Muscle of arm (tissue), 14 donors: ENCODE measurements around the gene SMU1. TPM values are rescaled to one million over a fixed set of nuclear protein-coding genes. Genes with fewer than 3 reads are reported as not detected.

Experiments
- DNase-seq: peaks from one replicate; pipeline ENCODE4 v3.0.0-alpha.2; 2013
- long read RNA-seq, 11 donors: transcript quantifications; one replicate each; lab custom pipeline, GENCODE V29; 2026
- polyA plus RNA-seq, 12 donors: library from polyadenylated mRNA; unstranded; fragments of 120-200 nt; gene quantifications; one replicate each; pipeline ENCODE4 v1.2.1, GENCODE V29; 2013; ENCODE audit not compliant: insufficient read length in 12 of 12

Gene SMU1
- 10 to 100 TPM; 14.9 to 58.1 (median 18.7) TPM for polyA plus RNA-seq
- long read RNA-seq, donor 1, full-length matches to known transcripts = 9 of 25 reads
- long read RNA-seq, donor 1, partial matches to known transcripts = 16 of 25 reads
- long read RNA-seq, donor 1, other reads (novel, unspliced or antisense) = 0 of 25 reads
- long read RNA-seq, donor 2, full-length matches to known transcripts = 11 of 20 reads
- long read RNA-seq, donor 2, partial matches to known transcripts = 9 of 20 reads
- long read RNA-seq, donor 2, other reads (novel, unspliced or antisense) = 0 of 20 reads
- long read RNA-seq, donor 3, full-length matches to known transcripts = 9 of 9 reads
- long read RNA-seq, donor 3, partial matches to known transcripts = 0 of 9 reads
- long read RNA-seq, donor 3, other reads (novel, unspliced or antisense) = 0 of 9 reads
- long read RNA-seq, donor 4, full-length matches to known transcripts = 3 of 3 reads
- long read RNA-seq, donor 4, partial matches to known transcripts = 0 of 3 reads
- long read RNA-seq, donor 4, other reads (novel, unspliced or antisense) = 0 of 3 reads
- long read RNA-seq, donor 5 = 0 reads
- long read RNA-seq, donor 6, full-length matches to known transcripts = 3 of 9 reads
- long read RNA-seq, donor 6, partial matches to known transcripts = 6 of 9 reads
- long read RNA-seq, donor 6, other reads (novel, unspliced or antisense) = 0 of 9 reads
- long read RNA-seq, donor 7, full-length matches to known transcripts = 4 of 9 reads
- long read RNA-seq, donor 7, partial matches to known transcripts = 5 of 9 reads
- long read RNA-seq, donor 7, other reads (novel, unspliced or antisense) = 0 of 9 reads
- long read RNA-seq, donor 8, full-length matches to known transcripts = 8 of 36 reads
- long read RNA-seq, donor 8, partial matches to known transcripts = 28 of 36 reads
- long read RNA-seq, donor 8, other reads (novel, unspliced or antisense) = 0 of 36 reads
- long read RNA-seq, donor 9, full-length matches to known transcripts = 5 of 5 reads
- long read RNA-seq, donor 9, partial matches to known transcripts = 0 of 5 reads
- long read RNA-seq, donor 9, other reads (novel, unspliced or antisense) = 0 of 5 reads
- long read RNA-seq, donor 10, full-length matches to known transcripts = 11 of 11 reads
- long read RNA-seq, donor 10, partial matches to known transcripts = 0 of 11 reads
- long read RNA-seq, donor 10, other reads (novel, unspliced or antisense) = 0 of 11 reads
- long read RNA-seq, donor 11, full-length matches to known transcripts = 9 of 14 reads
- long read RNA-seq, donor 11, partial matches to known transcripts = 5 of 14 reads
- long read RNA-seq, donor 11, other reads (novel, unspliced or antisense) = 0 of 14 reads

DNA sequence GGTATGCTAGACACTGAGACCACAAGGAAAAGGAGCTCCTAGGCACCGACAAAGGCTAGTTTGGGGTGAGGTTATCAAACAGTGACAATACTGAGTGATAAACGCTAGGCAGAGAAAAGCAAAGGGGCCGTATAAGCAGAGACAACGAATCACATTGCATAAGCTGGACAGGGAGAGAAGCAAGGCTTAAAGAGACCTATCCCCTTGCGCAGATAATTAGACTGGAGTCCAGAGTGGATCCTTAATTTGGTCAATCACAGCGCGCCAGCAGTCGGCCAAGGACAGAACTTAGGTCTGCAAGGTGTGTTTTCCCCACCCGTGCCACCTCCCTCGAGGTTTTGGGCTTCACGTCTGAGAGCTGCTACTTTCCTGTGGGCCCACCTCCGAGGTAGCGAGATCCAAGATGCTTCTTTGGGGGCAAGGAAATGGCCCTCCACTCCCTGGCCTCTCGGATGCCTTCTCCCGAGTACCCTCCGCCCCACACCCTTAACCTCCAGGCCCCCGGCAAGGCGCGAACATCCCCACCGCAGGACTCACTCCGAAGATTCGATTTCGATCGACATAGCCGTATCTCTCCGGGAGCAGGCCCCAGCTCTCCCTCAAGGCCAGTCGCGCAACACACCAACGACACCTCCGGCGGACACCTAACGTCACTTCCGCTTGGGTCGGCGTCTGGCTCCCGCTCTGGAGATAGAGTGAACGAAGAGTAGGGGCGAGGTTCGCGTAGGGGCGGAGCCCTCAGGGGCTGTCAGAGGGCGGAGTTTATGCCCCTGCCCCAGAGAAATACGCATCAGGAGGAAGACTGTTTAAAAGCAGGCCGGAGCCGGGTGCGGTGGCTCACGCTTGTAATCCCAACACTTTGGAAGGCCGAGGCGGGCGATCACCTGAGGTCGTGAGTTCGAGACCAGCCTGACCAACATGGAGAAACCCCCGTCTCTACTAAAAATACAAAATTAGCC is at the start of gene SMU1:
Gene SMU1 (minus strand): TSS at position 629 of the 959 bp plus-strand sequence. CDS start 66 bp downstream, at position 563.
- DNase-seq = peak; percentile 99

DNA sequence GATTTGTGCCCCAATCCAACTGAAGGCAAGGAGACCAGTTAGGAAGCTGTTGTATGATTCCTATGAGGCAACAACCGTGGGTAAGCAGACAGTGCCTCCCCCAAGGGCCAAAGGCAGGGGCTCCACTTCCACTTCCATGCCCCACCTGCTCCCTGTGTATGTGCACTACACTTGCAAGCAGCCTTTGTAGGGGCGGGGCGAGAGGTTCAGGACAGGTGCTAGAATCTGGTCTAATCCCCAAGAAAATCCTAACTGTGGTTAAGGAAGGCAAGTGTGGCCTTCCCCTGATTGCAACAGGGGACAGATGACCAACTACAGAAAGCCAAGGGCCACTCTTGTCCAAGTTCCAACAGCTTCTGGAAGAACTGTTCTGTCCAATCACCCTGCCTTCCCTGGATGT is 49.0 kb upstream of the SMU1 start:
- DNase-seq = no peak

DNA sequence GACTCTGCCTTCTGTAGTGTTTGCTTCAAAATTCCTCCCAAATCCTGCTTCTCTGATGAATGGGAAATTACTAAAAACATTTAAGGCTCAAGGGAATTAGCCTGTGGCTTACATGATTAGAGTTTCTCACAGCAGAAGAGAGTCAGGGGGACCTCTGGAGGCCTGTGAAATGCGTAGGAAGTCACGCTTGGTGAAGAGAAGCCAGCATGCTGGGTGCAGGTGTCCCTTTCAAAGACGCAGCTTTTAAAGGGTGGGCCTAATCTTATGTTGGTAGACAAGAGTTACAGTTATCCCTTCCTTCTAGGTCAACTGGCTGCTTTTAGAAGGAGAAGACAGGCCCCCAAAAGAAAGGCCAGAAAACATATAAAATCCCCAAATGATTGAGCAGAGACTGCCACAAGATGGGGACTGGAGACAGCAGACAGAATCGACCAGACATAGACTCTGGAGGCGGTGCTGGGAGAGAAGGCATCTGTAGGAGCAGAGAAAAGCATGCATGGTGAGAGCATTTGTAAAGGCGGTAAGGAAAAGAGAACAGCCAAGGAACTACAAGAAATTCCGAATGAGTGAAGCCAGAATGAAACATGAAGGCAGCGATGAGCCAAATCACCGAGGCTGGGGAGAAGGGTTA is 48.4 kb upstream of the SMU1 start:
- DNase-seq = peak; percentile 60

GRCh38 chr9:33124046-33124445 is 47.6 kb upstream of the SMU1 start:
- no peak for DNase-seq

GRCh38 chr9:33123407-33124031 is 47.0 kb upstream of the SMU1 start:
- DNase-seq = no peak

DNA sequence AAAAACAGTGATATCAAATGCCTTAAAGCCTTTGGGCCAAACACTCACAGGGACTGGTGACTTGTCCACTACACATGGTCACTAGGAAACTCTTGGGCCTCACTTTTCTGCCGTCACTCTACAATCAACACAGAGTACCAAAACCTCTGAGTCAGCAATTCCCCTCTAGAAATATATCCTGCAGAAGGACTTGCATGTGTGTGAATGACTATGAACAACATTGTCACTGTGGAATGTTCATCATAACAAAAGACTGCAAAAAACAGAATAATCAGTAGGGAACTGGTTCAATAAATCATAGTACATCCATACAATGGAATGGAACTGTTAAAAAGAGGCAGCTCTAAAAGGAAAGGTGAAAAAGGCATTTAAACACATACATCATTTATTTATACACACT is 44.1 kb upstream of the SMU1 start:
- DNase-seq = no peak

DNA sequence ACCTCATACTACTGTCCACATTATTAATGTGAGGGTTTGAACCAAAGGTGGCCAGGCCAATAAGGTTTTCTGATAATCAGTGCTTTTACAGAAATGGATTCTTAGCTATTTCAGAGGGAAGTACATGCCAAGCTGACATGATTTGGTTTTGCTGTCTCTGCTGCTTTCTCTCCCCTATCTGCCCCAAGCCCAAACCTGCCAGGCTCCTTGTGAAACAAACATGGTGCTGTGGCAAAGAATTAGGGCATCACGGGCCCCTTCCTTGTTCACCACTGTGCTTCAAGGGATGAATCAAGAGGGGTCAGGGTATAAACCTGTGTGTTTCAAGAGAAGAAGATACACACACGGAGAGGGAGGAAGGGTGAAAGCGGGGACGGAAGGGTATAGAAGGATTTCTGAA is 41.3 kb upstream of the SMU1 start:
- no peak for DNase-seq

- no peak for DNase-seq
These were observed 40.8 kb upstream of the SMU1 start for GRCh38 chr9:33117306-33117705.

- no peak for DNase-seq
These were observed 40.4 kb upstream of the SMU1 start for GRCh38 chr9:33116860-33117259.

DNA sequence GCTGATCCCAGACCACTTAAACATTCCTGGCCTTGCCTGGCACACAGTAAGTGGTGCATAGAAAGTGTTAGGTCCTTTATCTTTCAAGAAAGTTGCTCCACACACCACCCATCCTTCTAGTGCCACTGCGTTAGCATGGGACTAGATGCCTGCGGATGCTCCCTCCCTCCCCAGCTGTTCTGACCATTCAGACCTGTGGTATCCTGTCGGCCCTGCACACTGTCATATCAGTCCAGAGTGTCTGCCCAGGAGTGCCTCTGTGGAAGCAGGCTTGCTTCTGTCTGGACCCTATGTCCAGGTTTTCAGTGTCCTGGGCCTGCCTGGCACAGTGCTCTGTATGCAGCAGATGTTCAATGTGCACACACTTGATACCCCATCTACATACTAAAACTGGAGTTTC is 38.3 kb upstream of the SMU1 start:
- DNase-seq = no peak

DNA sequence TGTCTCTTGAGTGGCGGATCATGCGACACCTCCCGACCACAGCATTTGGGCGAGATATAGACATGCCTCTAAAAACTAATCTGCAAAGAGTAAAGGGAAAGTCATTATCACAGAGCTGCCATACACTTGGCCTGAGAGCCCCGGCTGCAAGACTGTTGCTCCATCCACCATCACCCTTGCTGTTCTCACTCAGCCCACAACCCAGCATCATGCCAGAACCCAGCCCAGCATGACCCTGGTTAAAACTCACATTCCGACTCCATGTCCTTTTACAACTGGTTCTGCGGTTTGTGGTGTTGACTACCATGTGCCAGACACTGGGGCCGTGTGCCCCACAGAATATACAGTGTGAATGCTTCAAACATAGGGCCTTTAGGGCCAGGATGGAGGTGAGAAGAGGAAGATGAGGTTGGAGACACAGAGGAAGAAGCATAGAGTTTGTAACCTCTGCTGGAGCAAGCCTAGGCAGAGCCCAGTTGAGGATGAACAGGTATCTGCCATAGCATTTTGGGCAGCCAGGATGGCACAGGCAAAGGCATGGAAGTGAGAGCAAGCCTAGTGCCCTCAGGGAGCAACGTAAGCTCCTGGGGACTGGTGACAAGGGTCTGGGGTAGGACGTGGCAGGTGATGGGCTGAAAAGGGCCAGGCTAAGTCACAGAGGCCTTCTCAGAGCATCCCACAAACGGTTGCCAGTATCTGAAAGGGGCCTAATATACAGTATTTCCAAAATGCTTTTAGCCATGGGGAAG is 37.5 kb upstream of the SMU1 start:
- DNase-seq = no peak

DNA sequence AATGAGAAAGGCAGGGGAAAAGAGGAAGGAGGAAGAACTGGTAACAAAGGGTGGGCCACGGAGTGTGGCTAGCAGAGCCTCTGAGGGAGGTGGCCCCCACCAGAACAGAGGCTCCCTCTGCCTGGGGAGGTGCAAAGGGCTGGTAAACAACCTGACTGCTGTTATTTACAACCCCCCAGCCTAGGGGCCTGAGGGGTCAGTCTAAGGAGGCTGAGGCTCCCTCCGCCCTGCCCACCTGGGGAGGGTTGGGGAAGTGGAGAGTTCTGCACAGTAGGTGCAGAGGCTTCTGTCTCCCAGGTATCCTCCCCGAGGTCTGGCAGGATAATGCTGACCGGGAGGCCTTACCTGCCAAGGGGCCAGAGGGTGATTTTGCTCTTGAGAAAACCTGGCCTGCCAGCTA is 35.6 kb upstream of the SMU1 start:
- no peak for DNase-seq

GRCh38 chr9:33111631-33112030 is 35.2 kb upstream of the SMU1 start:
- no peak for DNase-seq

DNA sequence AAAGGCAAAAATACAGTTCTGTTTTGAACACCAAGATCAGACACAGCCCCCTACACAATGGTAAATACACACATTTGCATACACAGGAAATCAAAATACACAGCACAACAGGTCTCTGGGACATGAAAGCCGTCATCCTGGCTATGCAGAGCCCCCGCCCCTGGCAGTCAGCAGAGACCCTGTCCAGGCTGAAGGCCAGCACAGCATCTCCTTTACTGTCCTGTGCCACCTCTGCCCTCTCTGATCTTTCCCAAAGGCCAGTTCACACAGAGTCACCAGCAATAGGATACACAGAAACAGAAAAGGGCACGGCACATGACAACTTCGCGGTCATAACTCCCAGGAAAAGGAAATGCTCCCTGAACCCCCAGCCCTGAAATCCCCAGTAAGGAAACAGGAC is 34.2 kb upstream of the SMU1 start:
- no peak for DNase-seq

DNA sequence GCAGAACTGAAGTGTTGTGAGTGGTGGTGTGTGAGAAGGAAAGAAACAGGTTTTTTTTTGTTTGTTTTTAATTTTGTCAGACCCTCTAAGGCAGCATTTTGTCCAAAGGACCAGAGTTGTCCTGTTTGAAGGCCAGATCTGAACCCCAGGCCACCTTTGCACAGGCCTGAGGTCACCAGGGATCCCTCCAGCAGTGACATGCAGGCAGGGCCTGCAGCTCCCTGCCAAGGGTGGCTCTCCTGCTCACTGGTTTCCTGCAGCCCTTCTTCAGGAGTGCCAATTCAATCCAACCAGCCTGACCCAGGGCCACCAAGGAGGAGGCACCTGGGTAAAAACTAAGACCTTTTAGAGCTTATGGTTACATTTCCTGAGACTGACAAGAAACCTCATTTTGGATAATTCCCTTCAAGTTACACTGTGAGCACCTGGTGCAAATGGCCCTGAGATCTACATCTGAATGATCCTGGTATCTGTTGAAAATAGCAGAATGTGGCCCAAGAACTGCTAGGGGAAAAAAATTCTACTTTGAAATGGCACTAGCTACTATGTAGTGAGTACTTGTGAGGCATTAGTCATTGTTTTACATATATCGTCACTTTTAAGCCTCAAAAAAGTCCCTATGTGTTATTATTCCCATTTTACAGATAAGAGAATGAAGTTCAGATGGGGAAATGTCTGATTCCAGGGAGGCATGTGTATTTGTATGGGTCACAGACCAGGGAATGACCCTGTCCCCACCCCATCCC is 33.5 kb upstream of the SMU1 start:
- DNase-seq = no peak

GRCh38 chr9:33109097-33109496 is 32.6 kb upstream of the SMU1 start:
- no peak for DNase-seq

DNA sequence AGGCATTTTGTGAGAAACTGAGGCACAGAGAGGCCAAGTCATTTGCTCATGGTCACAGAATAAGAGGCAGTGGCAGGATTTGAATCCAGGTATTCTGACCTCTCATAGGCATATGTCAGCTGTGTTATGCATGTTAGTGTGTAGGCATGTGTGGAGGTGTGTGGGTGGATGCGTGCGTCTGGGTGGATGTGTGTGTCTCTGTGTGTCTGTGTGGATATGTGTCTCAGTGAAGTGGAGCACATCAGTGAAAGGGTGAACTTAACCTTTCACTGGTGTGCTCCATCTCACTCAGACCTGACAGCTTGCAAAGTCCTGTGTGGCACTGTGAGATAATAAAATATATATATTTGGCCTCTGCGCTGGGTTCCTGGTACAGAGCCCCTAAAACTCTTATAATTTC is 32.0 kb upstream of the SMU1 start:
- no peak for DNase-seq

DNA sequence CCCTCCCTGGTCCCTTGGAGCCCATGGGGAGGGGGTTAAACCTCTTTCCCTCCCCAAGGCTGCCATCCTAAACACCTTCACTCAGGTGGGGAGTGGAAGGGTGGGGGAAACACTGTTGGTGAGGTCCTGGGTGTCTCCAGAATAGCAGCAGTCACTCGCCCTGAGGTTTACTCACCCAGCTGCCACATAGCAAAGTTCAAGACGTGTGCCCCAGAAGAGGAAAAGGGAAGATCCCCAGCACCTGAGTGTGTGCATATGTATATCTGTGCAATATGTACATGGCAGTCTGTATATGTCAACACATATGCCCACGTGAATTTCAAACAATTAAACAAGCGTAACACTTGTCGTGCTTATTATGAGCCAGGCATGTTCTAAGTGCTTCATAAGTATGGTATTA is 31.3 kb upstream of the SMU1 start:
- DNase-seq = no peak
